K562 (cell line): ENCODE measurements around the gene TUBGCP6. TPM values are rescaled to one million over a fixed set of nuclear protein-coding genes. Genes with fewer than 3 reads are reported as not detected.

Experiments used
- ERF ChIP-seq: fragments of 450-650 bp; formaldehyde crosslinking; IDR thresholded peaks from 2 replicates; pipeline ENCODE4 v1.4.0; 2020; ENCODE audit warnings: mild to moderate bottlenecking, mixed read lengths
- GTF2A2 ChIP-seq: IDR thresholded peaks from 2 replicates; pipeline ENCODE4 v1.6.1; 2016; ENCODE audit warnings: mild to moderate bottlenecking, missing genetic modification characterization, missing compliant biosample characterization
- HCFC1 ChIP-seq: IDR thresholded peaks from 2 replicates; pipeline ENCODE4 v1.6.1; 2012; ENCODE audit warnings: low read depth, low read length, improper control_type of control experiment
- JUN ChIP-seq, 2 experiments: sonication (generic) in 1 of 2; formaldehyde crosslinking in 1 of 2; IDR thresholded peaks; 2 replicates each; pipeline versions ENCODE4 v1.6.1 to v1.8.0; 2012 to 2022; ENCODE audit warnings: borderline replicate concordance in 2 of 2, mild to moderate bottlenecking in 2 of 2, improper control_type of control experiment in 1 of 2, low read depth in 1 of 2, low read length in 1 of 2, missing genetic modification reagents in 1 of 2
- NRF1 ChIP-seq, 2 experiments: fragments of 450-650 bp; IDR thresholded peaks in 1 of 2; conservative IDR thresholded peaks in 1 of 2; 2 replicates each; pipeline ENCODE4 v1.6.1; 2014; ENCODE audit warnings: mild to moderate bottlenecking in 2 of 2
- PML ChIP-seq: IDR thresholded peaks from 2 replicates; pipeline ENCODE4 v1.6.1; 2012; ENCODE audit warnings: low read length, inconsistent platforms
- POLR2A ChIP-seq: fragments of 450-650 bp; conservative IDR thresholded peaks from 2 replicates; pipeline ENCODE4 v1.6.1; 2016
- POLR2B ChIP-seq: fragments of 450-650 bp; IDR thresholded peaks from 2 replicates; pipeline ENCODE4 v1.6.1; 2018; ENCODE audit warnings: low read depth; ENCODE audit not compliant: partially characterized antibody
- POLR2G ChIP-seq: fragments of 200-400 bp; formaldehyde crosslinking; IDR thresholded peaks from 2 replicates; pipeline ENCODE4 v1.6.1; 2017; ENCODE audit warnings: low read depth, mild to moderate bottlenecking, antibody characterized with exemption, low read length, moderate library complexity
- YY1 ChIP-seq, 3 experiments: IDR thresholded peaks; 2 replicates each; pipeline ENCODE4 v1.6.1; 2011; ENCODE audit warnings: low read length in 2 of 3, mild to moderate bottlenecking in 2 of 3, moderate library complexity in 2 of 3, borderline replicate concordance in 1 of 3, control low read depth in 1 of 3, low read depth in 1 of 3; ENCODE audit not compliant: insufficient read depth in 3 of 3, insufficient replicate concordance in 2 of 3, control insufficient read depth in 1 of 3, insufficient read length in 1 of 3; ENCODE audit errors: extremely low read depth in 1 of 3
- polyA plus RNA-seq, 8 experiments: library from polyadenylated mRNA; depleted of rRNA in 4 of 8; stranded (reverse) in 5 of 8; unstranded in 3 of 8; fragments of >200 nt; fragmentation: Nextera tagmentation in 2 of 8; fragmentation: Illumina TruSeq in 1 of 8; extraction: Ambion mirVana in 2 of 8; extraction: Trizol in 1 of 8; gene quantifications; 2 replicates each; pipeline versions ENCODE4 v1.2.1 to v1.2.3, GENCODE V29; 2011 to 2014; ENCODE audit warnings: inconsistent platforms in 1 of 8, missing spikeins in 1 of 8
- total RNA-seq, 7 experiments: library from RNA; depleted of rRNA in 6 of 7; stranded (reverse); fragments of >200 nt in 6 of 7; fragmentation: Illumina TruSeq in 2 of 7; extraction: Trizol in 2 of 7; gene quantifications; 2 replicates each; pipeline versions ENCODE4 v1.2.1 to v1.2.3, GENCODE V29; 2011 to 2021; ENCODE audit warnings: low replicate concordance in 1 of 7
- TF ChIP-seq, protein P1 (sequence below), 2 experiments: IDR thresholded peaks; 2 replicates each; pipeline ENCODE4 v1.6.1; 2011; ENCODE audit warnings: borderline replicate concordance in 1 of 2, control low read depth in 1 of 2, low read depth in 1 of 2, low read length in 1 of 2, mild to moderate bottlenecking in 1 of 2, mixed read lengths in 1 of 2, moderate library complexity in 1 of 2; ENCODE audit not compliant: insufficient read depth in 1 of 2, insufficient read length in 1 of 2, poor library complexity in 1 of 2, severe bottlenecking in 1 of 2; ENCODE audit errors: extremely low read depth in 1 of 2
- TF ChIP-seq, protein P2 (sequence below), 3 experiments: fragments of 200-800 bp in 1 of 3; fragments of 250-450 bp in 1 of 3; fragments of 450-650 bp in 1 of 3; sonication (Bioruptor Pico) in 1 of 3; sonication (Bioruptor generic) in 1 of 3; formaldehyde crosslinking in 1 of 3; IDR thresholded peaks; 2 replicates each; pipeline versions ENCODE4 v1.6.1 to v1.8.0; 2016 to 2022; ENCODE audit warnings: mild to moderate bottlenecking in 2 of 3, missing genetic modification characterization in 2 of 3, missing compliant biosample characterization in 1 of 3, moderate library complexity in 1 of 3
- TF ChIP-seq, protein P3 (sequence below): fragments of 250-450 bp; sonication (Bioruptor Pico); IDR thresholded peaks from 2 replicates; pipeline ENCODE4 v1.8.0; 2021; ENCODE audit warnings: mild to moderate bottlenecking, moderate library complexity
- TF ChIP-seq, protein P4 (sequence below): sonication (generic); formaldehyde crosslinking; IDR thresholded peaks from 2 replicates; pipeline ENCODE4 v1.9.0; 2022; ENCODE audit warnings: mild to moderate bottlenecking, missing genetic modification reagents

TUBGCP6 gene
- total and polyA plus RNA-seq, 9 of the 15 experiments (the other 6 are each of a cell fraction or from before 2014, with no cell fraction given), result 0.76 to 33.0 (median 10.1) TPM

DNA sequence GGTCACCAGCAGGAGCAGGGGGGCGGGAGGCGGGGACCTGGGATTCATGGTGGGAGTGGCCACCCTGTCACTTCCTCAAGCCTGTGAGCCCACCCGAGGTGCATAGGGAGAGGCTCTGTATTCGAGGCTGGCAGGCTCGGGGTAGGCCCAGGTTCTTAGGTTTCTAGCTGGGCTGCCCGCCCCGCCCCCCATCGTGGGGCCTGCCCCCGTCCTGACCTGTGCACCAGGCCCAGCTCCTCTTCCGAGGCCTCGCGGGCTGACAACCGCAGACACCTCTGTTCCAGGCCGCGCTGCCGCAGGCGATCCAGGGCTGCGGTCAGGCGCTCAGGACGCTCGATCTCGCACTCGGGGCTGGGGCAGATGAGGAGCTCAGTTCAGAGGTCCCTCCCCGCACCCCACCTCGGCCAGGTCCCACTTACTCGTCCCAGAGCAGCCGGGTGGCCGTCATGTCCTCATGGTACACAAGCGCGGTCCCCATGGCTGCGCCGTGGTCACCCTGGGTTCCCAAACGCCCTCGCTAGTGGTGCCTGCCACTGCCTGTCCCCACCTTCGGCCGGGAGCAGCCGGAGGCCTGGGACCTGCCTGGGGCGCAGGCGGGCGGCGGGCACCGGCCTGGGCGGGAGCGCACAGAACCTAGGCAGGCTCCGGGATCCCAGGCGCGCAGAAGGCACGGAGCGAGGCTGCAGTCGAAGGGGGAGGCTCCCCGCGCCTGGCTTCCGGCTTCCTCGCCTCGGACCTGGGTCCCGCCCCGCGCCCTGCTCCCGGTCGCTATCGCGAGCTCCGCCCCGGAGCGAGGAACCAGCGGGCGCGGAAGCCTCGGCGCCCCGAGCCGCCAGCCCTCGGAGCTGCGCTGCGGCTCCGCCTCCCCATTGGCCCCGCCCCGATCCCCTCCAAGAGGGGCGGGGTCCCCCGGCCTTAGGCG, 6.0 kb upstream of the TUBGCP6 start, which contains the start of gene HDAC10 (continued):
- TF ChIP-seq YY1 (IDR thresholded peaks at IDR 0.05; ENCODE audit: borderline replicate concordance in 1 of 3, control insufficient read depth in 1 of 3, extremely low read depth in 1 of 3, insufficient read depth in 3 of 3, insufficient read length in 1 of 3, insufficient replicate concordance in 2 of 3, low read depth in 1 of 3, low read length in 2 of 3) (peak in 1 of 3 experiments; percentile 11), POLR2B (peak; percentile 62), POLR2G (peak; percentile 79), ERF (CRISPR knock-in tag) (no peak), GTF2A2 (tag) (no peak), PML (0 out of 2 replicates have a peak, but pooled peaks have one; percentile 14), JUN (IDR thresholded peaks at IDR 0.05; ENCODE audit: borderline replicate concordance, low read depth, low read length) (no peak), JUN (CRISPR knock-in tag; IDR thresholded peaks at IDR 0.05; ENCODE audit: borderline replicate concordance) (0 out of 2 replicates have a peak, but pooled peaks have one; percentile 41), NRF1 (conservative IDR thresholded peaks at IDR 0.05 in 1 of 2, IDR thresholded peaks at IDR 0.05 in 1 of 2) (peak; percentile 68 to 75; a peak in 3 of 4 replicates), HCFC1 (peak; percentile 44), POLR2A (peak; percentile 69)
- TF ChIP-seq, protein P1, sequence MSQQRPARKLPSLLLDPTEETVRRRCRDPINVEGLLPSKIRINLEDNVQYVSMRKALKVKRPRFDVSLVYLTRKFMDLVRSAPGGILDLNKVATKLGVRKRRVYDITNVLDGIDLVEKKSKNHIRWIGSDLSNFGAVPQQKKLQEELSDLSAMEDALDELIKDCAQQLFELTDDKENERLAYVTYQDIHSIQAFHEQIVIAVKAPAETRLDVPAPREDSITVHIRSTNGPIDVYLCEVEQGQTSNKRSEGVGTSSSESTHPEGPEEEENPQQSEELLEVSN (IDR thresholded peaks at IDR 0.05; ENCODE audit: borderline replicate concordance in 1 of 2, extremely low read depth in 1 of 2, insufficient read depth in 1 of 2, insufficient read length in 1 of 2, low read depth in 1 of 2, low read length in 1 of 2, poor library complexity in 1 of 2, severe bottlenecking in 1 of 2), result peak in 1 of 2 experiments; percentile 51
- TF ChIP-seq, protein P2, sequence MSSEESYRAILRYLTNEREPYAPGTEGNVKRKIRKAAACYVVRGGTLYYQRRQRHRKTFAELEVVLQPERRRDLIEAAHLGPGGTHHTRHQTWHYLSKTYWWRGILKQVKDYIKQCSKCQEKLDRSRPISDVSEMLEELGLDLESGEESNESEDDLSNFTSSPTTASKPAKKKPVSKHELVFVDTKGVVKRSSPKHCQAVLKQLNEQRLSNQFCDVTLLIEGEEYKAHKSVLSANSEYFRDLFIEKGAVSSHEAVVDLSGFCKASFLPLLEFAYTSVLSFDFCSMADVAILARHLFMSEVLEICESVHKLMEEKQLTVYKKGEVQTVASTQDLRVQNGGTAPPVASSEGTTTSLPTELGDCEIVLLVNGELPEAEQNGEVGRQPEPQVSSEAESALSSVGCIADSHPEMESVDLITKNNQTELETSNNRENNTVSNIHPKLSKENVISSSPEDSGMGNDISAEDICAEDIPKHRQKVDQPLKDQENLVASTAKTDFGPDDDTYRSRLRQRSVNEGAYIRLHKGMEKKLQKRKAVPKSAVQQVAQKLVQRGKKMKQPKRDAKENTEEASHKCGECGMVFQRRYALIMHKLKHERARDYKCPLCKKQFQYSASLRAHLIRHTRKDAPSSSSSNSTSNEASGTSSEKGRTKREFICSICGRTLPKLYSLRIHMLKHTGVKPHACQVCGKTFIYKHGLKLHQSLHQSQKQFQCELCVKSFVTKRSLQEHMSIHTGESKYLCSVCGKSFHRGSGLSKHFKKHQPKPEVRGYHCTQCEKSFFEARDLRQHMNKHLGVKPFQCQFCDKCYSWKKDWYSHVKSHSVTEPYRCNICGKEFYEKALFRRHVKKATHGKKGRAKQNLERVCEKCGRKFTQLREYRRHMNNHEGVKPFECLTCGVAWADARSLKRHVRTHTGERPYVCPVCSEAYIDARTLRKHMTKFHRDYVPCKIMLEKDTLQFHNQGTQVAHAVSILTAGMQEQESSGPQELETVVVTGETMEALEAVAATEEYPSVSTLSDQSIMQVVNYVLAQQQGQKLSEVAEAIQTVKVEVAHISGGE (CRISPR knock-in tag; IDR thresholded peaks at IDR 0.05), result peak in 1 of 3 experiments; percentile 28; a peak in 1 of 6 replicates
- TF ChIP-seq, protein P3, sequence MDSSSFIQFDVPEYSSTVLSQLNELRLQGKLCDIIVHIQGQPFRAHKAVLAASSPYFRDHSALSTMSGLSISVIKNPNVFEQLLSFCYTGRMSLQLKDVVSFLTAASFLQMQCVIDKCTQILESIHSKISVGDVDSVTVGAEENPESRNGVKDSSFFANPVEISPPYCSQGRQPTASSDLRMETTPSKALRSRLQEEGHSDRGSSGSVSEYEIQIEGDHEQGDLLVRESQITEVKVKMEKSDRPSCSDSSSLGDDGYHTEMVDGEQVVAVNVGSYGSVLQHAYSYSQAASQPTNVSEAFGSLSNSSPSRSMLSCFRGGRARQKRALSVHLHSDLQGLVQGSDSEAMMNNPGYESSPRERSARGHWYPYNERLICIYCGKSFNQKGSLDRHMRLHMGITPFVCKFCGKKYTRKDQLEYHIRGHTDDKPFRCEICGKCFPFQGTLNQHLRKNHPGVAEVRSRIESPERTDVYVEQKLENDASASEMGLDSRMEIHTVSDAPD, result no peak
- TF ChIP-seq, protein P4, sequence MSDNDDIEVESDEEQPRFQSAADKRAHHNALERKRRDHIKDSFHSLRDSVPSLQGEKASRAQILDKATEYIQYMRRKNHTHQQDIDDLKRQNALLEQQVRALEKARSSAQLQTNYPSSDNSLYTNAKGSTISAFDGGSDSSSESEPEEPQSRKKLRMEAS, result peak; percentile 41; the same call in 1 of the 2 replicates
